Measurements from ENCODE around the gene SLC30A10. TPM values are rescaled to one million over a fixed set of nuclear protein-coding genes. Genes with fewer than 3 reads are reported as not detected.
"Not testable (repeated sequence)": the region's sequence is repeated elsewhere in the genome, so short reads cannot be mapped to it uniquely, and the experiment has no call there.

Gene SLC30A10
- total RNA-seq, 1 experiment from 2014 or later: not detected

- CTCF ChIA-PET: no interaction called here
- intact Hi-C loops (cut with micrococcal nuclease; ENCODE audit: unreplicated experiment): no loop called here
- Histone ChIP-seq H3K4me1 (ENCODE audit: insufficient read depth, low read length, poor library complexity, severe bottlenecking) (no peaks in the 10 kb centered on the region), H3K27ac (ENCODE audit: low read depth, low read length, poor library complexity, severe bottlenecking) (no peak overlapping the region), H3K4me3 (ENCODE audit: low read depth, low read length, poor library complexity, severe bottlenecking) (no peak overlapping the region), H3K36me3 (ENCODE audit: insufficient read depth, low read length, poor library complexity, severe bottlenecking) (no peaks in the 10 kb centered on the region), H3K27me3 (replicated peaks; ENCODE audit: insufficient read depth, low read depth, low read length, poor library complexity) (peaks cover 27% of the 10 kb centered on the region), H3K9me3 (ENCODE audit: low read depth, low read length, poor library complexity, severe bottlenecking) (no peaks in the 10 kb centered on the region)
- TF ChIP-seq CTCF (conservative IDR thresholded peaks at IDR 0.05; ENCODE audit: low read depth, low read length): no peak
- no peak for TF ChIP-seq EZH2 (IDR thresholded peaks at IDR 0.05; ENCODE audit: borderline replicate concordance, low read depth, low read length, poor library complexity, severe bottlenecking)
- POLR2A ChIA-PET (ENCODE audit: low non-redundant PET): no interaction called here
- no peak for DNase-seq (ENCODE audit: low spot score)
- BruUV-seq (replicated peaks): no TSS peak
Measured at GRCh38 chr1:219871427-219872057, 56.8 kb downstream of the SLC30A10 start.

GRCh38 chr1:219868615-219869014 is 59.7 kb downstream of the SLC30A10 start:
- H3K4me1 ChIP-seq (ENCODE audit: insufficient read depth, low read length, poor library complexity, severe bottlenecking); POLR2A ChIA-PET (ENCODE audit: low non-redundant PET); BruUV-seq (replicated peaks); H3K27me3 ChIP-seq (replicated peaks; ENCODE audit: insufficient read depth, low read depth, low read length, poor library complexity); intact Hi-C loops (cut with micrococcal nuclease; ENCODE audit: unreplicated experiment); CTCF ChIA-PET; DNase-seq (ENCODE audit: low spot score); H3K9me3 ChIP-seq (ENCODE audit: low read depth, low read length, poor library complexity, severe bottlenecking); H3K27ac ChIP-seq (ENCODE audit: low read depth, low read length, poor library complexity, severe bottlenecking); H3K36me3 ChIP-seq (ENCODE audit: insufficient read depth, low read length, poor library complexity, severe bottlenecking); H3K4me3 ChIP-seq (ENCODE audit: low read depth, low read length, poor library complexity, severe bottlenecking): not testable (repeated sequence)

Other genes starting within 250 kb of the SLC30A10 start
- gene EPRS1, start 117.9 kb upstream of the SLC30A10 start, total RNA-seq (2021): 138 and 139 TPM in 2 replicates
- 23.5 and 25.5 TPM in 2 replicates for gene BPNT1, start 161.2 kb upstream of the SLC30A10 start, total RNA-seq (2021)
- 79.7 and 80.5 TPM in 2 replicates for gene IARS2, start 165.6 kb upstream of the SLC30A10 start, total RNA-seq (2021)